CD4-positive, alpha-beta memory T cell (primary cell): ENCODE data around the gene SERTAD3. TPM values are rescaled to one million over a fixed set of nuclear protein-coding genes. Genes with fewer than 3 reads are reported as not detected.

Experiments
- CTCF ChIA-PET: fragments of 350-600 bp; sonication (Branson Sonifier 250); formaldehyde crosslinking; loops from one replicate; lab custom pipeline; 2021; ENCODE audit warnings: inconsistent platforms; ENCODE audit not compliant: partially characterized antibody; lab: Charles Lee
- POLR2A ChIA-PET: fragments of 350-600 bp; sonication (Branson Sonifier 250); formaldehyde crosslinking; loops from one replicate; lab custom pipeline; 2021; ENCODE audit not compliant: partially characterized antibody; lab: Charles Lee
- DNase-seq, 5 donors: peaks; one replicate each; pipeline versions ENCODE4 v3.0.0 to v3.0.0-alpha.2; 2020 to 2022; ENCODE audit warnings: mixed read lengths in 1 of 5
- H3K27ac ChIP-seq: one replicate; pipeline ENCODE4 v1.7.0; 2013; ENCODE audit warnings: low read depth, low read length
- H3K27me3 ChIP-seq: 2 replicates; pipeline ENCODE4 v1.7.0; 2013; ENCODE audit warnings: mild to moderate bottlenecking, low read length, moderate library complexity; ENCODE audit not compliant: insufficient read depth
- H3K36me3 ChIP-seq: 2 replicates; pipeline ENCODE4 v1.7.0; 2013; ENCODE audit warnings: mild to moderate bottlenecking, low read length, moderate library complexity; ENCODE audit not compliant: insufficient read depth
- H3K4me1 ChIP-seq: 2 replicates; pipeline ENCODE4 v1.7.0; 2013; ENCODE audit warnings: mild to moderate bottlenecking, low read length, moderate library complexity; ENCODE audit not compliant: insufficient read depth
- H3K4me3 ChIP-seq, 2 donors: one replicate each; pipeline ENCODE4 v1.7.0; 2013; ENCODE audit warnings: low read length in 2 of 2, mild to moderate bottlenecking in 1 of 2
- H3K9me3 ChIP-seq, 2 donors: one replicate each; pipeline ENCODE4 v1.7.0; 2013; ENCODE audit warnings: low read length in 2 of 2, control low read depth in 1 of 2; ENCODE audit not compliant: control insufficient read depth in 1 of 2
- H3K27ac Mint-ChIP-seq, 7 donors: one replicate each; pipeline ENCODE4 v1.8.0; 2020 to 2021; ENCODE audit warnings: mixed read lengths in 7 of 7, mild to moderate bottlenecking in 6 of 7, inconsistent platforms in 3 of 7, moderate library complexity in 3 of 7
- H3K27me3 Mint-ChIP-seq, 2 donors: one replicate each; pipeline ENCODE4 v1.8.0; 2020 to 2021; ENCODE audit warnings: mixed read lengths in 2 of 2
- H3K36me3 Mint-ChIP-seq, 2 donors: one replicate each; pipeline ENCODE4 v1.8.0; 2020 to 2021; ENCODE audit warnings: mixed read lengths in 2 of 2, inconsistent platforms in 1 of 2, mild to moderate bottlenecking in 1 of 2
- H3K4me1 Mint-ChIP-seq, 4 donors: one replicate each; pipeline ENCODE4 v1.8.0; 2020 to 2021; ENCODE audit warnings: mixed read lengths in 4 of 4, mild to moderate bottlenecking in 1 of 4
- H3K4me3 Mint-ChIP-seq, 8 donors: one replicate each; pipeline ENCODE4 v1.8.0; 2020 to 2021; ENCODE audit warnings: mixed read lengths in 8 of 8, mild to moderate bottlenecking in 7 of 8, moderate library complexity in 6 of 8, inconsistent platforms in 3 of 8
- H3K9me3 Mint-ChIP-seq, 8 donors: one replicate each; pipeline ENCODE4 v1.8.0; 2020 to 2021; ENCODE audit warnings: mixed read lengths in 8 of 8, mild to moderate bottlenecking in 5 of 8, inconsistent platforms in 3 of 8, moderate library complexity in 1 of 8
- intact Hi-C: fragments of 100-400 bp; cut with micrococcal nuclease; formaldehyde crosslinking; loops from one replicate; pipeline ENCODE4 v1.15.1; 2023
- polyA plus RNA-seq, 2 donors: library from polyadenylated mRNA; unstranded; fragments of 300-500 nt; fragmentation: Illumina TruSeq; gene quantifications; one replicate each; pipeline ENCODE4 v1.2.3, GENCODE V29; 2021
- total RNA-seq, 2 experiments: library from RNA; stranded (reverse); gene quantifications; one replicate each; pipeline ENCODE4 v1.2.3, GENCODE V29; 2021

The SERTAD3 gene
- total and polyA plus RNA-seq, 4 experiments from 2014 or later: 9.4 to 19.4 (median 14.6) TPM

DNA sequence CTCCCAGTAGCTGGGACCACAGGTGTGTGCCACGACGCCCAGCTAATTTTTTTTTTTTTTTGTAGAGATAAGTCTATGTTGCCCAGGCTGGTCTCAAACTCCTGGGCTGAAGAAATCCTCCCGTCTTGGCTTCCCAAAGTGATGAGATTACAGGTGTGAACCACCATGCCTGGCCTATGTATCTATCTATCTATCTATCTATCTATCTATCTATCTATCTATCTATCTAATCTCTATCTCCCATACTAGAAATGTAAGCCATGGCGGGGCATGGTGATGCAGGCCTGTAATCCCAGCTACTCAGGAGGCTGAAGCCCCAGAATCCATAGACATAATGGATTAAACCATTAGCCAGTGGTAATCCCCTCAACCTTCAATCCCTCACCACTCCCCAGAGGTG lies 6.5 kb upstream of the SERTAD3 start:
- CTCF ChIA-PET: interaction anchor here (1.4 to 7.3 kb wide), 2 partner anchors 14 to 30 kb away, joined by 4 to 45 read pairs; partner anchors contain the start of gene BLVRB

DNA sequence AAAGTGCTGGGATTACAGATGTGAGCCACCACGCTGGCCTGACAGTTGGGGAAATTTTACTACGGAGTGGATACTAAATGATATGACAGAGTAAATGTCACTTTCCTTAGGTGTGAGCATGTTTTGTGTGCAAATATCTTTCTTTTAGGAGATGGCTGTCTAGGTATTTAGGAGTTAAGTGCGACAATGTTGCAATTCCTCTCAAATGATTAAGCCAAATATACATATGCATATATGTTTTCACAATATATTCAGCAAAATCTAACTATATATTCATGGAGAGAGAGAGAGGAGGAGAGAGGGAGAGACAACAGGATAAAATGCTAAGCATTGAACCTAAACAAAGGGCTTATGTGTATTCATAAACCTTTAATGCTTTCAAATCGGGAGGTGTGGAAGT lies 5.4 kb upstream of the SERTAD3 start:
- DNase-seq: no peak
- no peaks in the 10 kb centered on the region for H3K9me3 Mint-ChIP-seq
- no peak overlapping the region for H3K27ac ChIP-seq
- ChIA-PET CTCF (no interaction called here), POLR2A (no interaction called here)
- peaks cover 4 to 8% (median 6%) of the 10 kb centered on the region in 4 donors for H3K4me1 Mint-ChIP-seq
- no peaks in the 10 kb centered on the region for H3K4me1 ChIP-seq
- H3K4me3 ChIP-seq: no peak overlapping the region
- intact Hi-C loops: no loop called here
- H3K36me3 ChIP-seq: no peaks in the 10 kb centered on the region
- no peaks in the 10 kb centered on the region for H3K9me3 ChIP-seq
- no peak overlapping the region for H3K27ac Mint-ChIP-seq
- no peak overlapping the region for H3K4me3 Mint-ChIP-seq
- H3K36me3 Mint-ChIP-seq: peaks cover 0 to 7% of the 10 kb centered on the region in 2 donors
- no peaks in the 10 kb centered on the region for H3K27me3 Mint-ChIP-seq
- no peaks in the 10 kb centered on the region for H3K27me3 ChIP-seq

More for the DNA sequence above, 6.5 kb upstream of the SERTAD3 start:
- POLR2A ChIA-PET: no interaction called here
- Mint-ChIP-seq H3K4me3 (no peak overlapping the region), H3K9me3 (no peaks in the 10 kb centered on the region), H3K36me3 (peaks cover 0 to 7% of the 10 kb centered on the region in 2 donors), H3K4me1 (peaks cover 0 to 1% (median under 1%) of the 10 kb centered on the region in 4 donors), H3K27me3 (no peaks in the 10 kb centered on the region), H3K27ac (peak overlapping the region in 1 of 7 donors; percentile 66)
- DNase-seq: no peak
- Histone ChIP-seq H3K36me3 (no peaks in the 10 kb centered on the region), H3K27me3 (no peaks in the 10 kb centered on the region), H3K4me3 (no peak overlapping the region), H3K4me1 (no peaks in the 10 kb centered on the region), H3K9me3 (no peaks in the 10 kb centered on the region), H3K27ac (no peak overlapping the region)
- intact Hi-C loops: no loop called here

DNA sequence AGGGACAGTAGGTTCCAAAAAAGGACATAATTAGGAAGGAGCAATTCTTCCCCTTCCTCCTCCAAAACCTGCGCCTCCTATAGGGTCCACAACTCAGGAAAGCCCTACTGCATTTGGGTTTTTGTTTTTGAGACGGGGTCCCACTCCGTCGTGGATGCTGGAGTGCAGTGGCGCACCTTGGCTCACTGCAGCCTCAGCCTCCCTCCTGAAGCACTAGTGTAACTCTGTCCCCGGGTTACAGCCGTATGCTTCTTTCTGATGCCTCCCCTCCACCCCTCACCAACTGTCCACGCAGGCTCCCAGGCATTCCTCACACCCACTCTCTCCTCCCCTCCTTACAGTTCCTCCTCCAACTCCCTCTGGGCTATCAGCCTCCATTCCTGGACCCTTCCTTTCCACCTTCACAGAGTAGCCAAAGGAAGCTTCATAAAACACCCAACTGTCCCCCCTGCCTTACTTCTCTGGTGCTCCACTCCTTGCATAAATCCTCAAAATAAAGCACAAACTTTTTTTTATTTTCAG lies 2.2 kb upstream of the SERTAD3 start:
- peaks cover 3 to 14% of the 10 kb centered on the region in 2 donors for H3K36me3 Mint-ChIP-seq
- Histone ChIP-seq H3K27ac (no peak overlapping the region), H3K4me3 (no peak overlapping the region), H3K4me1 (peaks cover 11% of the 10 kb centered on the region), H3K36me3 (peaks cover 3% of the 10 kb centered on the region), H3K9me3 (no peaks in the 10 kb centered on the region), H3K27me3 (no peaks in the 10 kb centered on the region)
- ChIA-PET POLR2A (interaction anchor here (1.1 to 1.6 kb wide), 2 partner anchors 19 to 26 kb away, joined by 3 to 7 read pairs; partner anchors contain the start of gene BLVRB), CTCF (no interaction called here)
- no peak for DNase-seq
- peaks cover 12 to 21% (median 16%) of the 10 kb centered on the region in 4 donors for H3K4me1 Mint-ChIP-seq
- no peaks in the 10 kb centered on the region for H3K27me3 Mint-ChIP-seq
- H3K9me3 Mint-ChIP-seq: no peaks in the 10 kb centered on the region
- H3K27ac Mint-ChIP-seq: peak overlapping the region in 5 of 7 donors; percentile 25 to 85 (median 57)
- intact Hi-C loops: no loop called here
- peak overlapping the region in 5 of 8 donors; percentile 8 to 63 (median 42) for H3K4me3 Mint-ChIP-seq

DNA sequence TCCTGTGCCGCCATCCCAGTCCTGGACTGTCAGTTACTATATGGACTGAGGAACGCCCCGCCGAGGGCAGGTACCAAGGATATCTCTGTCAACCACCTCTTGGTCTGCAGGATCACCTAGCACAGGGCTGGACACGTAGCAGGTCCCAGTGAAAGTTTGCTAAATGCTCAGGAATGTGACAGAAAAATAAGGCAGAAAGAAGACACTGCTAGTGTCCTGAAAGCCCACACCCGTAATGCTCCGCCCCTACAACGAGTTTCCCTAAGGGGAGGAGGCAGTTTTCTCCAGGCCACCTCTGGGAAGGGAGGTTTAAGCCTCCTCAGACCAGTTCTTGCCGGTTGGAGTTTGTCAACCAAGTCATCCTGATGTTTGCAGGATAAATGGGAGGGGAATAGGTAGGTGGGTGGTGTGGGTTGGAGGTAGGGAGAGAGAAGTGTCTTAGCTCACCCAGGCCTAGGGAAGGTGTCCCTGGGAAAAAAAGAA lies 1.7 kb upstream of the SERTAD3 start:
- peaks cover 3 to 18% of the 10 kb centered on the region in 2 donors for H3K36me3 Mint-ChIP-seq
- Histone ChIP-seq H3K9me3 (no peaks in the 10 kb centered on the region), H3K27ac (no peak overlapping the region), H3K36me3 (peaks cover 8% of the 10 kb centered on the region), H3K4me1 (peaks cover 11% of the 10 kb centered on the region), H3K4me3 (no peak overlapping the region), H3K27me3 (no peaks in the 10 kb centered on the region)
- H3K27me3 Mint-ChIP-seq: no peaks in the 10 kb centered on the region
- H3K27ac Mint-ChIP-seq: peak overlapping the region in 5 of 7 donors; percentile 36 to 85 (median 68)
- peak overlapping the region; percentile 20 to 68 (median 50) for H3K4me3 Mint-ChIP-seq
- CTCF ChIA-PET: no interaction called here
- DNase-seq: no peak
- peaks cover 12 to 21% (median 17%) of the 10 kb centered on the region in 4 donors for H3K4me1 Mint-ChIP-seq
- POLR2A ChIA-PET: interaction anchor here (1.1 to 8.9 kb wide), 2 partner anchors 20 to 22 kb away, joined by 3 to 227 read pairs; partner anchors contain the start of genes BLVRB and SERTAD1
- intact Hi-C loops: loop anchor here (2.0 kb wide), 1 partner anchor 159 kb away; no protein-coding TSS in a partner anchor
- H3K9me3 Mint-ChIP-seq: no peaks in the 10 kb centered on the region

GRCh38 chr19:40444825-40445312 lies 734 bp upstream of the SERTAD3 start:
- intact Hi-C loops: loop anchor here (1.0 to 5.0 kb wide), 5 partner anchors 20 to 1593 kb away; partner anchors contain the start of genes ACTMAP, BLVRB and SNRPA
- DNase-seq: no peak

GRCh38 chr19:40443131-40443999 lies 770 bp downstream of the SERTAD3 start:
- no peaks in the 10 kb centered on the region for H3K27me3 ChIP-seq
- Mint-ChIP-seq H3K4me1 (peaks cover 11 to 25% (median 19%) of the 10 kb centered on the region in 4 donors), H3K36me3 (peaks cover 0 to 22% of the 10 kb centered on the region in 2 donors), H3K27me3 (no peaks in the 10 kb centered on the region), H3K4me3 (peak overlapping the region; percentile 96 to 100 (median 100)), H3K27ac (peak overlapping the region; percentile 85 to 100 (median 99)), H3K9me3 (no peaks in the 10 kb centered on the region)
- peak; percentile 97 to 100 (median 99) for DNase-seq
- intact Hi-C loops: loop anchor here (1.0 to 5.0 kb wide), 9 partner anchors 9 to 1591 kb away; partner anchors contain the start of genes ACTMAP, AKT2, BCKDHA and C19orf47
- ChIA-PET POLR2A (interaction anchor here (0.6 to 8.9 kb wide), 14 partner anchors 10 to 361 kb away, joined by 3 to 227 read pairs (median 8); partner anchors contain the start of genes AKT2, BLVRB, C19orf47 and PLD3), CTCF (interaction anchor here (1.4 to 5.4 kb wide), 4 partner anchors 17 to 78 kb away, joined by 3 to 33 read pairs (median 14); partner anchors contain the start of genes BLVRB and SERTAD1)
- H3K4me3 ChIP-seq: peak overlapping the region; percentile 96 to 100
- no peaks in the 10 kb centered on the region for H3K9me3 ChIP-seq
- H3K36me3 ChIP-seq: peaks cover 17% of the 10 kb centered on the region
- peaks cover 11% of the 10 kb centered on the region for H3K4me1 ChIP-seq
- peak overlapping the region; percentile 75 for H3K27ac ChIP-seq

More at GRCh38 chr19:40444825-40445312, 734 bp upstream of the SERTAD3 start:
- H3K27ac ChIP-seq: peak overlapping the region; percentile 75
- no peaks in the 10 kb centered on the region for H3K27me3 ChIP-seq
- H3K4me1 ChIP-seq: peaks cover 11% of the 10 kb centered on the region
- Mint-ChIP-seq H3K4me3 (peak overlapping the region; percentile 96 to 100 (median 100)), H3K4me1 (peaks cover 12 to 21% (median 18%) of the 10 kb centered on the region in 4 donors), H3K9me3 (no peaks in the 10 kb centered on the region), H3K27me3 (no peaks in the 10 kb centered on the region), H3K27ac (peak overlapping the region; percentile 85 to 100 (median 99)), H3K36me3 (peaks cover 3 to 22% of the 10 kb centered on the region in 2 donors)
- POLR2A ChIA-PET: interaction anchor here (1.4 to 8.9 kb wide), 8 partner anchors 12 to 165 kb away, joined by 3 to 227 read pairs (median 18); partner anchors contain the start of genes BLVRB, C19orf47, PLD3 and SERTAD1
- H3K4me3 ChIP-seq: peak overlapping the region; percentile 19 to 96
- CTCF ChIA-PET: interaction anchor here (1.1 to 5.4 kb wide), 3 partner anchors 10 to 24 kb away, joined by 3 to 33 read pairs (median 21); partner anchors contain the start of gene BLVRB
- no peaks in the 10 kb centered on the region for H3K9me3 ChIP-seq
- H3K36me3 ChIP-seq: peaks cover 17% of the 10 kb centered on the region
